Adrenal gland (tissue), 12 donors: ENCODE results near the gene WWTR1. TPM values are rescaled to one million over a fixed set of nuclear protein-coding genes. Genes with fewer than 3 reads are reported as not detected.

Experiments used
- DNase-seq, 7 donors: peaks; one replicate each; pipeline ENCODE4 v3.0.0-alpha.2; 2019 to 2020
- H3K27ac ChIP-seq, 5 donors: fragments of 200-600 bp; sonication (generic) in 4 of 5; 1 replicate in 3 of 5; 2 replicates in 2 of 5; pipeline versions ENCODE4 v1.5.1 to v1.8.0; 2016 to 2020; ENCODE audit warnings: mild to moderate bottlenecking in 1 of 5
- H3K27me3 ChIP-seq: fragments of 200-600 bp; 2 replicates; pipeline ENCODE4 v1.8.0; 2021
- H3K36me3 ChIP-seq, 2 donors: fragments of 200-600 bp; replicated peaks in 1 of 2; 1 replicate in 1 of 2; 2 replicates in 1 of 2; pipeline versions ENCODE4 v1.5.1 to v1.8.0; 2018 to 2022
- H3K4me1 ChIP-seq, 2 donors: fragments of 200-600 bp; replicated peaks in 1 of 2; 1 replicate in 1 of 2; 2 replicates in 1 of 2; pipeline versions ENCODE4 v1.5.1 to v1.8.0; 2018 to 2021
- H3K4me3 ChIP-seq, 4 donors: fragments of 200-600 bp; sonication (generic) in 3 of 4; one replicate each; pipeline ENCODE4 v1.5.1; 2016 to 2018
- H3K9me3 ChIP-seq, 3 donors: fragments of 200-600 bp; sonication (generic) in 1 of 3; replicated peaks in 1 of 3; 1 replicate in 2 of 3; 2 replicates in 1 of 3; pipeline versions ENCODE4 v1.5.1 to v1.8.0; 2016 to 2021
- CTCF ChIP-seq, 6 experiments: fragments of 450-650 bp in 4 of 6; fragments of 200-600 bp in 2 of 6; sonication (generic) in 1 of 6; IDR thresholded peaks; 1 replicate in 5 of 6; 2 replicates in 1 of 6; pipeline versions ENCODE4 v1.5.1 to v1.8.0; 2016 to 2021; ENCODE audit warnings: antibody characterized with exemption in 6 of 6, mild to moderate bottlenecking in 2 of 6, moderate library complexity in 1 of 6
- POLR2A ChIP-seq, 2 donors: fragments of 450-650 bp; IDR thresholded peaks; one replicate each; pipeline ENCODE4 v1.6.1; 2017; ENCODE audit warnings: antibody characterized with exemption in 2 of 2, mild to moderate bottlenecking in 2 of 2, moderate library complexity in 1 of 2
- WGBS, 4 donors: extraction: QIAGEN DNeasy Blood & Tissue Kit in 2 of 4; methylation state at CpG; one replicate each; pipeline versions ENCODE4 v1.1.5 to v1.1.7; 2013 to 2017; 5-methylcytosine and 5-hydroxymethylcytosine counted together
- intact Hi-C, 2 donors: fragments of 100-400 bp; cut with DNase I; formaldehyde crosslinking; loops; one replicate each; pipeline versions ENCODE4 v1.14.1 to v1.15.0; 2022 to 2023
- polyA plus RNA-seq, 3 donors: library from polyadenylated mRNA; stranded (reverse); fragments of 200-250 nt in 2 of 3; fragments of 350-450 nt in 1 of 3; fragmentation: Illumina TruSeq in 1 of 3; extraction: RNeasy Lipid Tissue Mini Kit (QIAGEN cat#74804) in 1 of 3; gene quantifications; one replicate each; pipeline ENCODE4 v1.2.3, GENCODE V29; 2013 to 2014
- total RNA-seq, 9 donors: library from RNA; depleted of rRNA in 4 of 9; stranded (reverse); fragments of >200 nt in 4 of 9; fragments of 120-200 nt in 1 of 9; fragmentation: NEBNext Ultra II Directional in 1 of 9; extraction: Animal tissue kit (Norgen Biotek cat#: 25700) in 1 of 9; gene quantifications; one replicate each; pipeline versions ENCODE4 v1.1.0 to v1.2.4, GENCODE V29; 2013 to 2023
- donor health status: healthy with polysubstance abuse.
- donor health status: Bipolar disorder and iron deficiency.
- donor health status: DM: yes; HTN: yes; CAD: no.
- donor health status: DM: no; HTN: no; CAD: no.
- donor health status: DM: no; HTN: no; CAD: no.
- donor health status: DM: yes; HTN: yes; CAD: no.

Gene WWTR1
- total and polyA plus RNA-seq, 12 donors, result 11.9 to 56.2 (median 35.6) TPM

GRCh38 chr3:149487598-149488197, 170.1 kb downstream of the WWTR1 start:
- Histone ChIP-seq H3K36me3 (no peaks in the 10 kb centered on the region), H3K4me3 (no peak overlapping the region), H3K27ac (no peak overlapping the region), H3K27me3 (no peaks in the 10 kb centered on the region), H3K4me1 (no peaks in the 10 kb centered on the region), H3K9me3 (no peaks in the 10 kb centered on the region)
- no peak for DNase-seq
- 67 to 76% (median 72%) methylated on average over 6 of the region's 6 CpGs for WGBS, 4 donors
- peak in 2 of 6 experiments; percentile 8 to 13 for TF ChIP-seq CTCF (IDR thresholded peaks at IDR 0.05)
- TF ChIP-seq POLR2A (IDR thresholded peaks at IDR 0.05), result no peak
- intact Hi-C loops, result loop anchor here in 1 of 2 donors (10.0 kb wide), 1 partner anchor 373 kb away; no protein-coding TSS in a partner anchor

GRCh38 chr3:149486726-149487125, 171.1 kb downstream of the WWTR1 start:
- Histone ChIP-seq H3K9me3 (no peaks in the 10 kb centered on the region), H3K27me3 (no peaks in the 10 kb centered on the region), H3K27ac (no peak overlapping the region), H3K4me1 (no peaks in the 10 kb centered on the region), H3K36me3 (no peaks in the 10 kb centered on the region), H3K4me3 (no peak overlapping the region)
- no peak for DNase-seq
- intact Hi-C loops, result loop anchor here in 1 of 2 donors (10.0 kb wide), 1 partner anchor 372 kb away; no protein-coding TSS in a partner anchor
- no peak for TF ChIP-seq POLR2A (IDR thresholded peaks at IDR 0.05)
- TF ChIP-seq CTCF (IDR thresholded peaks at IDR 0.05), result no peak
- WGBS, 4 donors, result 79 to 84% (median 82%) methylated on average over 4 to 5 of the region's 5 CpGs

GRCh38 chr3:149481491-149481890, 176.3 kb downstream of the WWTR1 start:
- H3K27me3 ChIP-seq, result no peaks in the 10 kb centered on the region
- H3K27ac ChIP-seq, result no peak overlapping the region
- intact Hi-C loops, result loop anchor here in 1 of 2 donors (5.0 to 10.0 kb wide), 2 partner anchors 89 to 367 kb away; no protein-coding TSS in a partner anchor
- H3K4me1 ChIP-seq, result no peaks in the 10 kb centered on the region
- TF ChIP-seq POLR2A (IDR thresholded peaks at IDR 0.05) (no peak), CTCF (IDR thresholded peaks at IDR 0.05) (no peak)
- H3K36me3 ChIP-seq, result no peaks in the 10 kb centered on the region
- H3K9me3 ChIP-seq, result no peaks in the 10 kb centered on the region
- H3K4me3 ChIP-seq, result no peak overlapping the region
- 90 to 97% (median 94%) methylated on average over 2 of the region's 2 CpGs for WGBS, 4 donors
- no peak for DNase-seq

GRCh38 chr3:149481056-149481455, 176.8 kb downstream of the WWTR1 start:
- Histone ChIP-seq H3K27me3 (no peaks in the 10 kb centered on the region), H3K27ac (no peak overlapping the region), H3K36me3 (no peaks in the 10 kb centered on the region), H3K4me3 (no peak overlapping the region), H3K9me3 (no peaks in the 10 kb centered on the region), H3K4me1 (no peaks in the 10 kb centered on the region)
- intact Hi-C loops, result loop anchor here in 1 of 2 donors (5.0 to 10.0 kb wide), 2 partner anchors 89 to 366 kb away; no protein-coding TSS in a partner anchor
- no peak for DNase-seq
- WGBS, 4 donors, result 75 to 88% (median 79%) methylated on average over 3 of the region's 3 CpGs
- TF ChIP-seq CTCF (IDR thresholded peaks at IDR 0.05) (no peak), POLR2A (IDR thresholded peaks at IDR 0.05) (no peak)
